HL-60 (cell line): ENCODE measurements around the gene NMS.

Experiments
- REST ChIP-seq: IDR thresholded peaks from 2 replicates; pipeline ENCODE4 v1.6.1; 2012; ENCODE audit warnings: low read depth; ENCODE audit not compliant: insufficient replicate concordance
- TF ChIP-seq, protein P1 (sequence below): IDR thresholded peaks from one replicate; pipeline ENCODE4 v1.5.1; 2011; ENCODE audit warnings: low read length, control low read depth, inconsistent platforms; ENCODE audit not compliant: insufficient read depth

DNA sequence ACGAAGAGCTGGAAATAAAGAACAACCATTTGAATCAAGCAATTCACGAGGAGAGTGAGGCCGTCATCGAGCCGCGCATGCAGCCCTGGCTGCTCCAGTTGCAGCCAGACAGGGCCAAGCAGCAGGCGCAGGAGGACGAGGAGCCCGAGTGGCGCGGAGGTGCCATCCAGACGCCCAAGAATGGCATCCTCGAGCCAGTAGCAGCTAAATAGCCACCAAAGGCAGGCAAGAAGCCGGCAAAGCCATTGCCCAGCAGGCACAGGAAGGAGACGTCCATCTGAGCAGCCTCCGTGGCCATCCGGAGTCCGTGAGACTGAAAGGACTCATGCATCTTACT lies 43.9 kb upstream of the NMS start:
- no peak for TF ChIP-seq REST
- TF ChIP-seq, protein P1, sequence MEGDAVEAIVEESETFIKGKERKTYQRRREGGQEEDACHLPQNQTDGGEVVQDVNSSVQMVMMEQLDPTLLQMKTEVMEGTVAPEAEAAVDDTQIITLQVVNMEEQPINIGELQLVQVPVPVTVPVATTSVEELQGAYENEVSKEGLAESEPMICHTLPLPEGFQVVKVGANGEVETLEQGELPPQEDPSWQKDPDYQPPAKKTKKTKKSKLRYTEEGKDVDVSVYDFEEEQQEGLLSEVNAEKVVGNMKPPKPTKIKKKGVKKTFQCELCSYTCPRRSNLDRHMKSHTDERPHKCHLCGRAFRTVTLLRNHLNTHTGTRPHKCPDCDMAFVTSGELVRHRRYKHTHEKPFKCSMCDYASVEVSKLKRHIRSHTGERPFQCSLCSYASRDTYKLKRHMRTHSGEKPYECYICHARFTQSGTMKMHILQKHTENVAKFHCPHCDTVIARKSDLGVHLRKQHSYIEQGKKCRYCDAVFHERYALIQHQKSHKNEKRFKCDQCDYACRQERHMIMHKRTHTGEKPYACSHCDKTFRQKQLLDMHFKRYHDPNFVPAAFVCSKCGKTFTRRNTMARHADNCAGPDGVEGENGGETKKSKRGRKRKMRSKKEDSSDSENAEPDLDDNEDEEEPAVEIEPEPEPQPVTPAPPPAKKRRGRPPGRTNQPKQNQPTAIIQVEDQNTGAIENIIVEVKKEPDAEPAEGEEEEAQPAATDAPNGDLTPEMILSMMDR: no peak
